ELF-1 (cell line): ENCODE data around the gene DDX49.
"Not testable (repeated sequence)": the region's sequence is repeated elsewhere in the genome, so short reads cannot be mapped to it uniquely, and the experiment has no call there.

Experiments used
- DNase-seq: peaks from one replicate; pipeline ENCODE4 v3.0.0-alpha.2; 2016; ENCODE audit warnings: low read depth, low spot score

The DDX49 gene

DNA sequence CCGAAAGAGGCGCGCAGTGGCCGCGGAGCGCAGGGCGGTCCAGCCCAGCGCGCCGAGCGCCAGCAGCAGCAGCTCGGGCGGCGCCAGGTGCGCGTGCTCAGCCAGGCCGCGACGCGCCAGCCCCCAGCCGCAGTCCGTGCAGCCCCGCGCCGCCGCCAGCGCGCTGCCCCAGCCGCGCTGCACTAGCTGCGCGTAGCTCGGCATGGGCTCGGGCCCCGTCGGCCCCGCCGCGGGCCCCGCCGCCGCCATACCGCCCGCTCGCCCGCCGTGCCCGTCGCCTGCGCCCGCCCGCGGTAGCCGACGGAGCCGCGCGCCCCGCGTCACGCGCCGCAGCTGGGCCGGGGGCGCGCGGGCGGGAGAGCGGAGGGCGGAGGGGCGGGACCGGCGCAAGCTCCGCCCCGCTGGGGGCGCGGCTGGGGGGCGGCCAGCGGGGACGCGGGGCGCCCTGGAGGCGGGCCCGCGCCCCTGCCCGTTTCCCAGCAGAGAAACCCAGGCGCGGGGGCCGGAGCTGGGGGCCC, 23.6 kb upstream of the DDX49 start, which contains the start of gene CERS1:
CERS1 (minus strand) TSS at position 335 of the 518 bp plus-strand sequence; CDS start at position 249, 86 bp downstream.
- DNase-seq, result peak; percentile 22

DNA sequence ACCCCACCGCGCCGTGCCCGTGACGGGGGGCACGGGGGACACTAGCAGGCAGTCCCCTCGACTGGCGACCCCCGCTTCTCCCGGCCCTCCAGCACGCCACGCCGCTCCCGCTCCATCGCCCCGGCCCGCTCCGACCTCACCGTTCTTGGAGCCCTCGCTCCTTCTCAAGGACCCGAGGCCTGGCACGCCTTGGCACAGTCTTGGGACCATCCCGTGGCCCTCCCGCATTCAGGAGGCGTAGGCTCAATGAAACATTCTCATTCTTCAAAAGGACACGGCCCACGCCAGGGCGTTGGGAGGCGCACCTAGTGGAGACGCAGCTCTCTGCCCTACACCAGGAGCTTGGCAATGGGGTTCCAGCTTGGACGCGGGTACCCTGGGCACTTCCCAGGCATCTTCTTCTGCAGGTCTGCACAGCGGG, 23.1 kb upstream of the DDX49 start:
- DNase-seq, result no peak

DNA sequence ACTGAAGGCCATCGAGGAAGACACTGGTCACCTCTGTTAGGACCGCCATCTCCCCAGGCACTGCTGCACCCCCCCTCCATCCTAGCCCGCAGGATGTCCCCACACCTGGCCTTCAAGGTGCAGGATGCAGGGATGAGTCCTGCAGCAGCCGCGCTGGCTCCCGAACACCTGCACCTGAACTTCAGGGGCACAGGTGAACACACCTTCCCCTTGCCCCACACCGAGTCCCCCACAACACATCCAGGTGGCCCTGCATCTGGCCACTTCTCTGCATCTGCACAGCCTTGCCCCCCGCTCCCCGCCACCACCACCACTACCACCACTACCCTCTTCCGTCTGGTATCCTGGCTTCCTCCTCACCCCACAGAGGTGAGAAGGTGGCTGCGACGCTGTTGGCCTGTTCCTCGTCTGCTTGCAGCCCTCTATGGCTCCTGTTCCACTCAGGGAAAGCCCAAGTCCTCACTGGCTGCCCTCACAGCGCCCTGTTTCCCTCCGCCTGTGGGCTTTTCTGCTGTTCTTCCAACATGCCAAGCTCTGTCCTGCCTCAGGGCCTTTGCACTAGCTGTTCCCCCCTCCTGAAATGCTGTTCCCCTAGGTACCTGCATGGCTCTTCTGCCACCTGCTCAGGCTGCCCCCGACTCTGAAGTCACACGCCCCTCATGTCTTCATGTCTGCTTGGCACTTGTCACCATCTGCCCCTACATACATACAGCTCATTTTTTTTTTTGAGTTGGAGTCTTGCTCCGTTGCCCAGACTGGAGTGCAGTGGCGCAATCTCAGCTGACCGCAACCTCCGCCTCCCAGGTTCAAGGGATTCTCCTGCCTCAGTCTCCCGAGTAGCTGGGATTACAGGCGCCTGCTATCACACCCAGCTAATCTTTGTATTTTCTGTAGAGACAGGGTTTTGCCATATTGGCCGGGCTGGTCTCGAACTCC, 22.2 kb upstream of the DDX49 start:
- no peak for DNase-seq

DNA sequence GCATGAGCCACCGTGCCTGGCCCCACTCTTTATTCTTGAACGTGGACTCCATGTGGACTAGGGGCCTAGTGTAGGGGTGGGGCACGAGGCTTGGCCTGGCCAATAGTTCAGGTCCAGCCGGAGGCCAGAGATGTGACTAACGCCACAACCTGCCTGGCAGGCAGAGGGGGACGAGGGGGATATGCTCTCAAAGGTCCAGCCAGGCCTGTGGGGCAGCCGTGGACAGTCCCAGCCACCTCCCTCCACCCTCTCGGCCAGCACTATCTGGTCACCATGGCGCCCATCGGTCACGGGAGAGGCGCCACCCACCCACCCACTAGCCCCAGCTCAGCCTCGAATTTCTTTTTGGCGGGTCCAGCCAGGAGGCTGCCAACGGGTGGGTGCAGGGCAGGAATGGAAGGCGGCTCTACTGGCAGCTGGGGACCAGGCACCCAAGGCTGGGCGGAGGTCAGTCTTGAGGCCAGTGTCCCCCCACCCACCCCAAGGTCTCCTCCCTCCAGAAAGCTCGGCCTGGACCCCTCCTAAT, 21.4 kb upstream of the DDX49 start:
- DNase-seq, result peak; percentile 24

DNA sequence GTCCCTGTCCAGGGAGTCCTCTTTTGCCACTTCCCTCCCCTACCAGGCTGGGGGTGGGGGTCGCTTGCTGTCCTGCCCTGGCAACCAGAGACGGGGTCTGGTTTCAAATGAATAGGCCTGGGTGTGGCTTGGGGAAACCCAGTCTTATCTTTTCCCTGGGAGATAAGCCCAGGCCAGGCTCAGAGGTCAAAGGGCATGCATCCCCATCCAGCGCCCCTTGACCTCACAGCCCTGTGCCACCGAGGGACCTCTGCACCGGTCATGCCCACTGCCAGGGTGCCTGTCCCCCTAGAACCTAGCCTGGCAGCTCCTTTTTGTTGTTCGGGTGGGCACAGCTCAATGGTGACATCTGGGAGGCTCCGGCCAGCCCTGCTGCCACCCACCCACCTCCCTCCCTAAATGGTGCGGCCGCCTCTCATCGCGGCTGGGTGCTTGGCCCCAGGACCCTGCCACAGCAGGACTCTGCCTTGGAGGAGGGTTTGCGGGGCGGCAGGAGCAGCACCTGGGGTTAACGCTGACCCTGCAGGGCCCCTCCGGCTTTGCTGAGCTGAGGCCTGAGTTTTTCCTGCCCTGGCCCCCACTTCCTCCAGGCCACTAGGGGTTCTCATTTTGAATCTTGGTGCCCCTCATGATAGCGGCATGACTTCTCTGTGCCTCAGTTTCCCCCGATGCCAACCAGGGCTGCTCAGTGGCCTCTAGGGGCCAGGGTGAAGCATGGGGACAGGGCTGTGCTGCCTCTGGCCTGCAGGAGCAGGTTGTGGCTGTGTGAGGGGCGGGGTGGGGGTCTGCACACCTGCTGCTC, 20.7 kb upstream of the DDX49 start:
- peak; percentile 41 for DNase-seq

DNA sequence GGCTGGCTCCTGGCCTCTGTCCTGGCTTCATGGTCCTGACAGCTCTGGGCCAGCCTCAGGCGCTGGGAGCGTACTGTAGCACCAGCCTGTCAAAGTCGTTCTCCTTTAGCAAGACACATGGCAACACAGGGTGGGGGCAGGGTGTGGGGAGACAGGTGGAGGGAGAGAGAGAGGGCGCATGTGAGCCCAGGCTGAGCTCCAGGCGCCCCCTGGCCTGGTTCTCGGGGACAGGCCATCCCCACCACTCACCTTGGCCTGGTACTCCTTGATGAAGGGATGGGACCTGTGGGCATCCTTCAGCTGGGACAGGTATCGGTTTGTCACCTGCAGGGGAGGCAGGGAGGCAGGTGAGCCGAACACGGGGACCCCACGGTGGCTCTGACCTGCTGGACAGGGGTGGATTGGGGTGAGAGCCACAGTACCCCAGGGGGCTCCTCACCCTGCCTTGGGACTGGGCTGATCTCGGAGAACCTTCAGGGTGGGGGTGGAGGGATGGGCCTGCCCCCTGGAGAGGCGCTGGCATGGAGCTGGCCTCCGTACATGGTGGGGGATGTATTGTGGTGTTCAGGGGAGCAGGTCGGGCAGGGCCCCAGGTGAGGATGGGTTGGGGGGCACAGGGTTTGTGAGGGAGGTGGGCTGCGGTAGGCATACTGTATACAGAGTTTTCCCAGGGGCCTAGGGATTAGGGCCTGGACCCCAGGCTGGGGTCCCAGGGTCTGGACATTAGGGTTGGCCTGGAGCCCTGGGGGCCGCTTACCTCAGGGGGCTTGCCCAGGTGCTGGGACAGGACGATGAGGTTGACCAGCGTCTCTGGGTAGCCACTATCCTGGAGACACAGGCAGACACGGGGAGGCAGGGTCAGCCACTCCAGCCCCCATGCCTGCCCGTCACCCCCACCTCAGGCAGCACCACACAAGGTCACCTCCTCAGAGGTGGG, 19.6 kb upstream of the DDX49 start:
- no peak for DNase-seq

DNA sequence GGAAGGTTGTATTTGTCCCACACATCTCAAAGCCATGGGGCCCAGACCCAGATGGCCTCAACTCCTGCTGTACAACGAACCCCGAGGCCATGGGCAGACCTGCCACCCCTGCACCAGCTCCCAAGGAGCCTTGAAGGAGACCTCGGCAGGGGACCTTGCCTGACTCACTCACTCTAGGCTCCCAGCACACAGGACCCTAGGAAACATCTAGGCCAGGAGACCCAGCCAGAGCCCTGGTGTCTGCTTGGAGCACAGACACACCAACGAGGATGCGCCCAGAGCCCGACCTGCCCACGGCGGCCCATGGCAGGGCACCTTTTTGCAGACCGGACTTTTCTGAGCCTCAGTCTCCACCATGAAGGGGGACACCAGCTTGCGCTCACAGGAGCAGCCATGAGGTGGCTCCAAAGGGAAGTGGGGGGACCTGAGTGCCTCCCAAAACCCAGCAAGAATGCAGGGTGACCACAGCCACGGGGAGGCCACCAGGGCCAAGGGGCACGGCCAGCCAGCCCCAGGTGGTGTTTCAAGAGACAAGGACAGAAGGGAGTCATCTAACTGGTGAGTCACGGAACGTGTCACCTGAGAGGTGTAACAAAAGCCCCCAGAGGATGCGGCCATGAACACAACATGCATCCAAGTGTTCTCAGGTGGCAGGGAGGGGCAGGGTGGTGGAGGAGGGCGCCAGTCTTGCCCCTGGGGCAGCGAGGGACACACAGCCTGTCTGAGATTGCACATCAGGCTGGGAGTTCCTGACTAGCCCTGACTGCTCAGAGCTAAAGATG, 18.6 kb upstream of the DDX49 start:
- no peak for DNase-seq

DNA sequence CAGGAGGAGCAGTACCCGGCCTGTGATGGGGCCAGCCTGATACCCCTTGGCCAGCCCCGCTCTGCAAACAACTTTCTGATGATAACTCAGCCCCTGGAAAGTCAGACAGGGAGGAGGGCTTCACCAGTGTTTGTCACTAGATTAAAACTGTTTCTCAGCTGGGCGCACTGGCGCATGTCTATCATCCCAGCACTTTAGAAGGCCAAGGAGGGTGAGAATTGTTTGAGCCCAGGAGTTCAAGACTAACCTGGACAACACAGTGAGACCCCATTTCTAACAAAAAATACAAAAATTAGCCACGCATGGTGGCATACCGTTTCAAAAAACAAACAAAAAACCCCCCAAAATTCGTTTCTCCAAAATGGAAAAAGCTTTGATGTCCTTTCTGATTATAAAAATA, 18.0 kb upstream of the DDX49 start:
- DNase-seq, result no peak

DNA sequence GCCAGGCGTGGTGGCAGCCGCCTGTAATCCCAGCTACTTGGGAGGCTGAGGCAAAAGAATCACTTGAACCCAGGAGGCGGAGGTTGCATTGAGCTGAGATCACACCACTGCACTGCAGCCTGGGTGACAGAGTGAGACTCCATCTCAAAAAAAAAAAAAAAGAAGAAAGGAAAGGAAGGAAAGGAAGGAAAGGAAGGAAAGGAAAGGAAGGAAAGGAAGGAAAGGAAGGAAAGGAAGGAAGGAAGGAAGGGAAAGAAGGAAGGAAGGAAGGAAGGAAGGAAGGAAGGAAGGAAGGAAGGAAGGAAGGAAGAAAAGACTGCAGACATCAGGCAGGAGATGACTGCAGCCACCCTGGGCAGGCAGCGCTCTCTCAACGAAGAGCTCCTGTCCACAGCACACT, 17.0 kb upstream of the DDX49 start:
- not testable (repeated sequence) for DNase-seq

DNA sequence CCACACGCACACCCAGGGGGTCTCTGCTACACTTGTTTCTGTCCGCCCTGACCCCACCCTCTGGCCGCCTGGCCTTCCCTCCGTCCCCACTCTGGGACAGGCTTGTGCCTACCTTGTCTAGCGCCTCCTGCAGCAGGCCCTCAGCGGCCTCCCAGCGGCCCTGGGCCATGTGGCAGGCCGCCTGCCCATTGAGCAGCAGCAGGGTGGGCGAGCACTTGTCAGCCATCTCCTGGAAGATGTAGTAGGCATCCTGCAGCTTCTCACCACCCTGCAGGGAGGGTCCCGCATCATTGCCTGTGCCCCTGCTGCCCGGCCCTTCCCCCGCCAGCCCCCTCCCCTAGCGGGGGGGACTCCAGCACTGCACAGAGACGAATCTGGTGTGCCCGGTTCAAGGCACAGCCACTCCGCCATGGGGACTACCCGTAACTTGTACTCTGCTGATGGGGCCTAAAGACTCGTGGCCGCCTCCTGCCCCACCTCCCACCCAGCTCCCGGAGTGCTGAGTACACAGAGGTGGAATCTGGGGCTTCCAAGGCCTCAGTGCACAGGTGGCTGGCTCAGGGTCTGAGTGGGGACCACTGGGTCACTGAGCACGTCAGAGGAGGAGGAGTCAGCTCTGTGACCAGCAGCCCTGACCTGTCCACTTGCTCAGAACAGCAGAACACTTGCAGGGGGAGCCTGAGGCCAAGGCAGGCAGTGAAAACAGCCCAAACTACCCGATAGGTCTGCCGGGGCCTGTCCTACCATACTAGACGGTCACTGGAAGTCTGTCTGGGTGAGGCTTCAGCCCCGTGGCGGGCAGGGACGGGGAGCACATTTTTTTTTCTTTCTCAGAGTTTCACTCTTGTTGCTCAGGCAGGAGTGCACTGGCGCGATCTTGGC, 16.1 kb upstream of the DDX49 start:
- DNase-seq, result no peak

DNA sequence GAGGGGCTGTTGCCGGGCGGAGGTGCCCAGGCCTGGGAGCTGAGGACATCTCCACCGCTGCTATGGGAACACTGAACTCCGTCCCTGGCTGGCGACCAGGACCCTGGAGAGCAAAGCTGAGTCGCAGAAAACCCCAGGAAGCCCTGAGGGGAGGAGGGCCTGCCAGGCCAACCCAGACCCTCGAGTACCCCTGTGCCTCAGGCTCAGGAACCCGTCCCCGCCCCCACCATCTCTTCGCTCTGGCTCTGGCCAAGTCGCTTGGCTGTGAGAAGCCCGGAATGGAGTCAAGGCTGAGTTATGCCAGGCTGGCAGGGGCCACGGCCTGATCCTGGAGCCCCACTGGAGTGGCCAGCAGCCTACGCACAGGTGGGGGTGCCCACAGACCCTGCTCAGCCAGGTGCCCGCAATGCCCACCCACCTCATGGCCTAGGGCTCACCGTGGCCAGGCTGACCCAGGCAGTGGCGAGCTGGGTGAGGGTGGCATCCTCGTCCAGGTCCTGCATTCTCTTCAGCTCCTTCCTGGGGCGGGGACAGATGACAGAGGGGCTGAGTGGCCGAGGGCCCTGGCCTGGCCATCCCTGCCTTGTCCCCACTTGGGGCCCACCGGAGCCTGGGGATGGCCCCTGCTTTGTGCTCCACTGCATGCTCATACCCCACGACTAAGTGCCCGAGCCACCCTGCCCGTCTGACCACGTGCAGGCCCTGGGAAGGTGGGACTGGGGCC, 15.0 kb upstream of the DDX49 start:
- peak; percentile 21 for DNase-seq

DNA sequence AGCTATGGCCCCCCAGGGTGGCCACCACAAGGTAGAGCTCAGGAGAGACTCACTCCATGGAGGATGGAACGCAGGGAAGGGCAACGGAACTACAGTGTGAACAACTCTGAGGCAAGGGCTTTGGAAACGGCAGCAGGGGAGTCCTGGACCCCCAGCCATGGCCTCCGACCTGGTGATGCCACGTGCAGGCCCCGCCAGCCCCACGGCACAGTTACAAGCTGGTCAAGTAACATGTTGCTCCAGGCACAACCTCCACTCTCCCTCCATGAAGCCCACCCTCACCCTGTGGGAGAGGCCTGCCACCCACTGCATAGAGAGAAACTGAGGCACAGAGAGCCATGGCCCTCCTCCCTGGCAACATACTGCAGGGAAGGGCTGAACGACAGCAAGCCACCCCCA, 14.5 kb upstream of the DDX49 start:
- DNase-seq, result no peak

DNA sequence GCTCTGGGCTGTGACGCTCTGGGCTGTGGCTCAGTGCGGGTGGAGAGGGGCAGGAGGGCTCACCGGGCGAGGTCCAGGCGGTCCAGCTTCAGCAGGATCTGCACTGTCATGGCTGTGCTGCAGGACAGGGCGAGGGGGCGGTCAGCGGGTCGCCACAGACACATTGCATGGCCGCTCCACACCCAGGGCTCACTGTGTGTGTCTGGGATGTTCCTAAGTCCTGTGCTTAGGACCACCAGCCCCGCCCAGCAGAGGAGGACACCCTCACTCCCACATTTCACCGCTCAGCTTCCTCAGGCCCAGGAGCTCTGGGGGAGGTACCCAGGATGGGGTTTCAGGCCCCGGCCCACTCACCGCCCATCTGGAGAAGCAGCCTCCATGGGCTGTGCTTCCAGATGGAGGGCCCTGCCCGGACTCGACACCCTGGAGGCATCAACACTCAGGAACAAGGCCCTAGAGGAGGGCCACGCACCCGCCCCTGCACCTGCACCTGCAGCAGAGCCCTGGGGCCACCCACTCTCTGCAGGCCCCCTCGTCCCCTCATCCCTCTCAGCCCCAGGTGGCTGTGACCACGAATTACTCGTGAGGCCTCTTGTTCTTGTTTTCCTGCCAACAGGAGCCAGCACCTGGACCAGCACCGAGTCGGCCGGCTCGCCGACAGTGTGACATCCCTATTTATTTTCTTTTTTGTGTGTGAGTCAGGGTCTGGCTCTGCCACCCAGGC, 13.8 kb upstream of the DDX49 start:
- no peak for DNase-seq

DNA sequence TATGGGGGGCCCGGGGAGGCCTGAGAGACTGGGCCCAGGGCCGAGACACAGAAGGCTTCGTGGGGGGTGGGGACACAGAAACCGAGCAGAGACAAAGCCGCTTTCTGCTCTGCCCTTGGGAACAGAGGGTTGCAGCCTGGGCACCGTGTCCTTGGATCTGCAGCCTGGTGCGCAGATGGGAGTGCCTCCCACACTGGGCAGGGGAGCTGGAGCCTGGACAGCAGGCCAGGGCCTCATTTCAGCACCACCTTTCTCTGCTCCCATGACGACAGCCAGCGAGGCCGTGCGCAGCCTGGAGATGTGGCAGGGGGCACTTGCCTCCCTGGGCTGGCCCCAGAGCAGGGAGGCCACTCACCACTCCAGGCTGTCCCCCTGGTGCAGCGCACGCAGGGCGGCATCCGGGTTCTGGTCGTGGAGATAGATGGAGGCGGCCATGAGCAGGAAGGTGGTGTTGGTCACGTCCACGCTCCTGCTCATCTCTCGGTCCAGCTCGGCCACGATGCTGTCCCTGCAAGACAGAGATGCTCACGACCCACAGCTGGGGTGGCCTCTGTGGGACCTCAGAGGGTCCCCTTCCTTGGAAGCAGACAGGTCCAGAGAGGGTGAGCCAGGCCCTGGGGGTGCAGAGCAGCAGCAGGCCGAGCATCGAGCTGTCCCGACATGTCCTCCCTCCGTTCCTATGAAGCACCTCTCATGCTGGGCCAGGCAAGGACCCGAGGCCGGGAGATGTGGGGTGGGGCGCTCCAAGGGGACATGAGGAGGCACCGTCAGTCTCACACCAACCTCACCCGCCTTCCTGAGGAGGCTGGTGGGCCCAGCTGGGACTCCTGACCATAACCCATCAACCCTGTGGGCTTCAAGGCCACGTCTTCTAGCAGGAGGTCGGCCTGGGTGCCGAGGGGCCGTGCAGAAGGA, 12.7 kb upstream of the DDX49 start:
- no peak for DNase-seq

DNA sequence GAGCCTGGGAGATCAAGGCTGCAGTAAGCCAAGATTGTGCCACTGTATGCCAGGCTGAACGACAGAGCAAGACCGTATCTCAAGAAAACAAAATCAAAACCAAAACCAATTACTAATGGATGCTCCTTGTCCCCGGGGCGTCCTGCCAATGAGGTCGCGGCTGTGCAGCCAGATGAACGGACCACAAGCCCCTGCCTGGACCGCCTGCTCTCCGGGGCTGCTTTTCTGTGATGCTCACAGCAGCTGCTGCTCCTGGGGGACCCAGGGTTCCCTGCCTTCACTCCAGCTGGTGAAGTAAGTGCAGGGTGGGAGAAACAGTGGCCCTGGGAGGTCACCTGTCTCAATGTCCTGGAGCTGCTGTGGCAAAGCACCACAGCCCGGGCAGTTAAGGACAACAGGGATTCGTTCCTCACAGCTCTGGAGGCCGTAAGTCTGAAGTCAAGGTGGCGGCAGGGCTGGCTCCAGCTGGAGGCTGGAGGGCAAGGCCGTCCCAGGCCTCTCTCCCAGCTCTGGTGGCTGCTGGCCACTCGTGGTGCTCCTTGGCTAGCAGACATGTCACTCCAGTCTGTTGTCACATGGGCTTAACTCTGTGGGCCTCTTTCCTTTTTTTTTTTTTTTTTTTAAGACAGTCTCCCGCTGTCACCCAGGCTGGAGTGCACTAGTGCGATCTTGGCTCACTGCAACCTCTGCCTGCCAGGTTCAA, 10.4 kb upstream of the DDX49 start:
- DNase-seq, result no peak

DNA sequence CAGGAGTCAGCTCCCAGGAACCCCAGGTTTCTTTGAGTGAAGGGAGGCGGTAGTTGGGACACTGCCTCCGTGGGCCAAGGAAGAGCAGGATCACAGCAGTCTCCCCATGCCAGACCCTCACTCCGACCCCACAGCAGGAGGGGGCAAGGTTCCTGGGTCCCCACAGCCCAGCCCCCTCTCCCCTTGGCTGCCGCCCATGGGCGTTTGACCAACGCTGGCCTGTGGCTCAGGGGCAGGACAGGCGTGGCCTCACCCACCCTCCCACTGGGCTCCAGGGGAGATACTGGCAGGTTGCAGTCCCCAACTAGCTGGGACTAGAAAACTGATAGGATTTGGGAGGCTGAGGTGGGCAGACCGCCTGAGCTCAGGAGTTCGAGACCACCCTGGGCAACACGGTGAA, 9.5 kb upstream of the DDX49 start:
- DNase-seq, result no peak
